ENCODE data around the gene SOCS3.

The SOCS3 gene, protein sequence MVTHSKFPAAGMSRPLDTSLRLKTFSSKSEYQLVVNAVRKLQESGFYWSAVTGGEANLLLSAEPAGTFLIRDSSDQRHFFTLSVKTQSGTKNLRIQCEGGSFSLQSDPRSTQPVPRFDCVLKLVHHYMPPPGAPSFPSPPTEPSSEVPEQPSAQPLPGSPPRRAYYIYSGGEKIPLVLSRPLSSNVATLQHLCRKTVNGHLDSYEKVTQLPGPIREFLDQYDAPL

DNA sequence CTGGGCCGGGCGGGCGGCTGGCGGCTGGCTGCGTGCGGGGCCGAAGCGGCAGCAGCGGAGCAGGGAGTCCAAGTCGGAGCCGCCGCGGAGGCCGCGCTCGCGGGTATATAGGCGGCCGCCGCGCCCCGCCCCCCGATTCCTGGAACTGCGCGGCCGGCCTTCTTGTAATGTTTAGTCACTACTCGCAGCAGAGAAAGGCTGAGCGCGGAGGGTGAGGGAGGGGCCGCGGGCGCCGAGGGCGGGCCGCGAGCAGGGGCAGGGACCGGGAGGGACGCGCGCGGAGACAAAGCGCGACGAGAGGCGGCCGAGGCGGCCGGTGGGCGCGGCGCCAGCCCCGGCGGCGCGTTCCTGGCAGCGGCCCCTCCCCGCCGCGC is at the start of gene SOCS3:
Gene SOCS3 (minus strand): TSS at position 81 of the 374 bp plus-strand sequence. CDS start 982 bp downstream, outside the sequence.
- DNase-seq (ENCODE audit: low spot score), result peak; percentile 87

DNA sequence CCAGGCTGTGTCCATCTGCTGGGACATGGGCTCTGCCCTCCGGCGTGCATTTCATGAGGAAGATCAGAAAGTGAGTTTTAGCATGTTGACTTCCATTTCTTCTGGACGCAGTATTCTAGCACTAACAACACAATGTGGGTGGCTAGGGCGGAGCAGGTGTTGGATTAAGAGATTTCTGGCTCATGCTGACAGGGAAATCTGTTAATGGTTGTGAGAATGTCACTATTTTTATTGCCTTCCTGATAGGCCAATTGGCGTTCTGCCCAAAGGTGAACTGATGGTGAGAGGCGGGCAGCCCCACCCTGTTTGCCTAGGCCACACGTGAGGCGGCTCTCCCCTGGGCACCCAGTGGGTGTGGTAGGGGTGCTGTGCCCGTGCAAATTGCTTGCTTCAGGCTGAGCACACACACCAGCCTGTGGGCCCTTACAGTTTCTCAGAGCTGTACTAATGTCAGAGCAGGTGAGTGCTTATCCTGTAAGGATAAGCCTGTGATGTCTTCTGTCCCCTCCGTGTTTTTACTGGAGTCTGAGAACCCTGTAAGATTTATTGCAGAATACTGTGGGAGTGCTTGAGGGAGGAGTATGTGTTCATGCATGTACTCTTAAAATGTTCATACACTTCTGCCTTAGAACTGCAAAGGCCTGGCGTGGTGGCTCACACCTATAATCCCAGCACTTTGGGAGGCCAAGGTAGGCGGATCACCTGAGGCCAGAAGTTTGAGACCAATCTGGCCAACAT is 49.5 kb upstream of the SOCS3 start:
- DNase-seq (ENCODE audit: low spot score), result no peak

- DNase-seq (ENCODE audit: low spot score), result no peak
Observed at GRCh38 chr17:78408476-78409050, 48.7 kb upstream of the SOCS3 start.

GRCh38 chr17:78407387-78408000 is 47.6 kb upstream of the SOCS3 start:
- no peak for DNase-seq (ENCODE audit: low spot score)

GRCh38 chr17:78406920-78407319 is 47.0 kb upstream of the SOCS3 start:
- DNase-seq (ENCODE audit: low spot score), result no peak

DNA sequence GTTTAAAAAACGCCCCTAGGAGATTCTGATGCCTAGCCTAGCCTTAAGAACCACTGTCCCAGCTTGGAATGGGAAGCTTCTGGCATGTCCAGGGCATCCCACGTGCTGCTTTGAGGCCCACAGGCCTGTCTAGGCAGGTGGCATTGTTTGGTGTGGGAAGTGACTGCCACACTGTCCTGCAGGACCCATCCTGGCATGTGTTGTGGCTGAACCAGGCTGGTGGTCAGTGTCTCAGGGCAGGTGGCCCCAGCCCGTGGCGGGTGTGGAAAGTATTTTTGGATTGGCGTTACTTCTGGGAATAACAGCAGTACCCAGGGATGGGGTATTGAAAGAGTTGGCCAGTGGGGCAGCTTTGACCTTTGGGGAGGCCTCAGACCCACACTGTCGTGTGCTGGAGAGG is 46.5 kb upstream of the SOCS3 start:
- DNase-seq (ENCODE audit: low spot score), result no peak

DNA sequence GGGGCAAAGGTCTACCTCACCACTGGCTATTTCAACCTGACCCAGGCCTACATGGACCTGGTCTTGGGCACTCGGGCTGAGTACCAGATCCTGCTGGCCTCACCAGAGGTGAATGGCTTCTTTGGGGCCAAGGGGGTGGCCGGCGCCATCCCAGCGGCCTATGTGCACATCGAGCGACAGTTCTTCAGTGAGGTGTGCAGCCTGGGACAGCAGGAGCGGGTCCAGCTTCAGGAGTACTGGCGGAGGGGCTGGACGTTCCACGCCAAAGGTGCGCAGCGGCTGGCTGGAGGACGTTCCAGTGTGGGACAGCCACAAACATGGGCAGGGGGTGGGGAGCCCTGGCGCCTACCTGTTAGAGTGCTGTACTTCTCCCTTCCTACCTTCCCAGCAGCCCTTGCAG is 43.9 kb upstream of the SOCS3 start:
- no peak for DNase-seq (ENCODE audit: low spot score)

- DNase-seq (ENCODE audit: low spot score), result no peak
Observed at GRCh38 chr17:78401891-78402290, 42.0 kb upstream of the SOCS3 start.

DNA sequence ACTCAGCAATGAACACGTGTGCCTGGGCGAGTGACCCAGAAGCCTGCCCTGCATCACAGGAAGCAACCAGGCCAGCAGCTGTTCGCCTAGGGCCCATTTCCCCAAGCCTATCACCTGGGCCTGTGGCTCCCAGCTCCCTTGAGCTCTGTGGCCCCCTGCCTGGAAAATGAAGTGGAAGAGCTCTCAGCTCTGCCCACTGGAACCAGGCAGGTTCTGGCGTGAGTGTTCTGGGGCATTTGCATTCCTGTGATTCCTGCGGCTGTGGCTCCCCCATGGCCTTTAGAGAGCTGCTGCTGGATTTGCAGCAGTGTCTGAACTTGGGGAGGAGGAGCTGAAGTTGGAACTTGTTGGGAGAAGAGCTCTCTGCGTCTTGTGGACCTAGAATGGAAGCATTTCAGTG is 41.4 kb upstream of the SOCS3 start:
- DNase-seq (ENCODE audit: low spot score), result no peak

DNA sequence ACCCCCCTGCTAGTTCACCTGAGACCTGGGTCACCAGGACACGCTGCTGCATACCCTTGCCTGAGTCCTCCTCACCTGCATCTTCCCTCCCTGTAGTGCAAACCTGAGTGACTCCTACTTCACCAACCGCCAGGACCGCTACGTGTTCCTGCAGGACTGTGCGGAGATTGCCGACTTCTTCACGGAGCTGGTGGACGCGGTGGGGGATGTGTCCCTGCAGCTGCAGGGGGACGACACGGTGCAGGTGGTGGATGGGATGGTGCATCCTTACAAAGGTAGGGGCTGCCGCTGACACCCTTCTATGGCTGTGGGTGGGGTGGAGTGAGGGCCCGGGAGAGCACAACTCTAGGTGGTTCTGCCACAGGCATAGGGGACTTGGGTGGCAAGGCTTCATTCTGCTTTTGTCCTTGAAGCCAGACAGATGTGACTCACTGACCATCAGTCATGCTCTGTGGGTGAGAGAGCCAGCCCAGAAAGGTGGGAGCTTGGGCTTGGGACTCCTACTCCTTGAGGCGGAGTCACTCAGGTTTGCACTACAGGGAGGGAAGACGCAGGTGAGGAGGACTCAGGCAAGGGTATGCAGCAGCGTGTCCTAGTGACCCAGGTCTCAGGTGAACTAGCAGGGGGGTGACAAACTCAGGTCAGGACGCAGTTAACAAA is 40.8 kb upstream of the SOCS3 start:
- no peak for DNase-seq (ENCODE audit: low spot score)

- no peak for DNase-seq (ENCODE audit: low spot score)
Observed at GRCh38 chr17:78399693-78400144, 39.8 kb upstream of the SOCS3 start.

GRCh38 chr17:78399028-78399692 is 39.3 kb upstream of the SOCS3 start:
- no peak for DNase-seq (ENCODE audit: low spot score)

DNA sequence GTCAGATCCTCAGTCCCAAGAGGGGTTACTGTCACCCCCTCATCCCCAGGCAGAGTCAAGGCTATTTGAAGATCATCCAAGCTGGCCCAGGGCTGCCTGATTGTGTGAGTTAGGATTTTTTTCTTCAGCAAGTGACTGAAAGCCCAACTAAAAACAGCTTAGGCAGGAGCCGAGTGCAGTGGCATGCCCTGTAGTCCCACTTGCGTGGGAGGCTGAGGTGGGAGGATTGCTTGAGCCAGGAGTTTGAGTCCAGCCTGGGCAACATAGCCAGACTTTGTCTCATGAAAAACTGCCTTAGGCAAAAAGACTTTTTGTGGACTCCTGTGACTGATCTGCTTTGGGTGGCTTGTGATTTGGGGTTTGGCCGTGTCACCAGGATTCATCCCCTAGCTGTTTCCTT is 38.5 kb upstream of the SOCS3 start:
- DNase-seq (ENCODE audit: low spot score), result no peak

DNA sequence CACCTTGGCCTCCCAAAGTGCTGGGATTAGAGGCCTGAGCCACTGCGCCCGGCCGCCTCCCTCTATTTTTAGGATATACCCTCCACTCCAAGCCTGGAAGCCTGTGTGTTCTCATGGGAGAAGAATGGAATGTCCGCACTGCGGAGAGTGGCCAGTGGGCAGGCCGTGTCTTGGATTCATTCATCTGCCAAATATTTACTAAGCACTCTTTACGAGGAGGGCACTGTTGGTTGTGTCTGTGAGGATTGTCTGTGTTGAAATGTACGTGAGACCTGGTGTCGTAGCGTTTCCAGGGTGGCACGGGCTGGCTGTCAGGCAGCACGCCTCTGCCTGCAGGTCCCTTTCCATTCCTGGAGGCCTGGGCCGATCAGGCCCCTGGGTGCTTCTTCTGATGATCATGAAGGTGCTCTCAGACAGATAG is 37.8 kb upstream of the SOCS3 start:
- no peak for DNase-seq (ENCODE audit: low spot score)

GRCh38 chr17:78396441-78397337 is 36.8 kb upstream of the SOCS3 start:
- no peak for DNase-seq (ENCODE audit: low spot score)

DNA sequence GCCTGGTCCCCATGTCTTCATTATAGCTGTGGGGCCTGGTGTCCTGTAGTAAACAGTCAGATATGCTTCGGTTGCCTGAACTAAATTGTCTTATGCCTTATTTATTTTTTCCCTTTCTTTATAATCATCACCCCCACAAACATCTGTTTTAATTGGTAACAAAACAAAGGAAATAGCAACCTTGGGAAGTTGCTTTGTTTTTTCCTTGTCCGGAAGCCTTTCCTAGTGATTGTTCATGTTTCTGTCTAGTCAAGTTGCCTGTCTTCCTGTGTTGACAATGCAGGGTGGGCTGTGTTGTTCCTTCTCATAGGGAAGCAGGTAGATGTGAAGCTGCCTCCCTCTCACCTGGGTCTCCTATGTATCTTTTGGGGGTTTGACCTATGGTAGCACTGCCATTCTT is 35.3 kb upstream of the SOCS3 start:
- no peak for DNase-seq (ENCODE audit: low spot score)

GRCh38 chr17:78394209-78394608 is 34.3 kb upstream of the SOCS3 start:
- DNase-seq (ENCODE audit: low spot score), result no peak

DNA sequence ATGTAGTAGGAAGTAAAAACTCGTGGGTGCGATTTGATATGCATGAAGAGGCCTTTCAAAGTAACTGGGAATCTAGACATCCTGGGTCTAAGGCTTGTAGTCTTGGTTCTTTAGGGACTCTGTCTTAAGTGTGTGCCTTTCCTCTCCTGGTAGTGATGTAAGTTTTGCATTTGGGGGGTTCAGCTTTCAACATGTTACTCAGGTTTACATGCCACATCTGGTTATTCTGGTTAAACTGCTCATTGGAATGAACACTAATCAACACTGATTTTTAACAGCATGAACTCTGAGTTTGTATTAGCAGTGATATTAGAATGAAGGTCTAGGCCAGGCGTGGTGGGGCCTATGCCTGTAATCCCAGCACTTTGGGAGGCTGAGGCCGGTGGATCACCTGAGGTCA is 33.7 kb upstream of the SOCS3 start:
- DNase-seq (ENCODE audit: low spot score), result no peak

GRCh38 chr17:78392295-78392694 is 32.4 kb upstream of the SOCS3 start:
- no peak for DNase-seq (ENCODE audit: low spot score)

DNA sequence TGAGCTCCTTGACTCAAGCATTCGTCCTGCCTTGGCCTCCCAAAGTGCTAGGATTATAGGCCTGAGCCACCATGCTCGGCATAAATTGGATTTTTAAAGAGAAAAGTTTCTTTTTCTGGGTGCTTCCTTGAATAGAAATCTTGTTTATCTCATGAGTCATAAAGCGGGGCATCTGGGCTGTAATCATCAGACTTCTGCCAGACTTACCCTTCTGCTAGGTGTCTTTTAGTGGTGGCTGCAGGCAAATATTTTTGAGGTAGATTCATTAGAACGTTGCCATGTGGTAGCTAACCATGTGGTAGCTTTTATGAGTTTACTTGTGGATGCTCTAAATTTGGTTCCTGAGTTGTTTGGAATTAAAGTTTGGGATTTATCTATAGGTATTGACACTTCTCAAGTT is 32.0 kb upstream of the SOCS3 start:
- no peak for DNase-seq (ENCODE audit: low spot score)

DNA sequence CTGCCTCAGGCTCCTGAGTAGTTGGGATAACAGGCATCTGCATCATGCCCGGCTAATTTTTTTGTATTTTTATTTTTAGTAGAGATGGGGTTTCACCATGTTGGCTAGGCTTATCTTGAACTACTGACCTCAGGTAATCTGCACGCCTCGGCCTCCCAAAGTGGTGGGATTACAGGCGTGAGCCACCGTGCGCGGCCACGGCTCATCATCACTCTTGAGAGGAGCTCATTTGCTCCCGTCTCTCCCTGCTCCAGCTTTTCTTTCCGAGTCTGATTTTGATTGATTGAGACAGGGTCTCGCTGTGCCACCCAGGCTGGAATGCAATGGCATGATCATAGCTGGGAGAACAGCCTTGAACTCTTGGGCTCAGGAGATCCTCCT is 31.2 kb upstream of the SOCS3 start:
- DNase-seq (ENCODE audit: low spot score), result no peak

All from putamen (tissue), 1 donor.